ENCODE data around the gene IGIP. TPM values are rescaled to one million over a fixed set of nuclear protein-coding genes. Genes with fewer than 3 reads are reported as not detected.

IGIP gene
- total RNA-seq, 1 donor from 2014 or later: 2.4 TPM

GRCh38 chr5:140104100-140104499, 21.6 kb upstream of the IGIP start:
- Mint-ChIP-seq H3K27me3 (ENCODE audit: low read depth, unreplicated experiment) (peaks cover 46% of the 10 kb centered on the region), H3K4me3 (ENCODE audit: unreplicated experiment) (no peak overlapping the region), H3K4me1 (ENCODE audit: low read depth, unreplicated experiment) (peaks cover 9% of the 10 kb centered on the region), H3K9me3 (ENCODE audit: unreplicated experiment) (no peaks in the 10 kb centered on the region), H3K36me3 (ENCODE audit: low read depth, unreplicated experiment) (no peaks in the 10 kb centered on the region), H3K27ac (ENCODE audit: unreplicated experiment) (no peak overlapping the region)
- Histone ChIP-seq H3K79me2 (ENCODE audit: insufficient read depth, low read length) (peaks cover 8% of the 10 kb centered on the region), H3K4me1 (ENCODE audit: insufficient read depth, low read length) (peaks cover 17% of the 10 kb centered on the region), H4K20me1 (ENCODE audit: insufficient read depth, low read length) (peaks cover 10% of the 10 kb centered on the region), H3K9ac (ENCODE audit: low read length) (no peak overlapping the region), H2AFZ (ENCODE audit: low read depth, low read length) (no peak overlapping the region), H3K27ac (ENCODE audit: low read depth, low read length) (no peak overlapping the region), H3K4me3 (ENCODE audit: insufficient read depth, low read depth, low read length) (no peak overlapping the region), H3K27me3 (ENCODE audit: insufficient read depth, low read length) (peaks cover 40% of the 10 kb centered on the region), H3K9me3 (ENCODE audit: insufficient read depth, low read depth, low read length) (no peaks in the 10 kb centered on the region), H3K36me3 (ENCODE audit: insufficient read depth, low read length) (no peaks in the 10 kb centered on the region), H3K4me2 (ENCODE audit: low read length) (no peak overlapping the region)
- TF ChIP-seq EZH2 (IDR thresholded peaks at IDR 0.05; ENCODE audit: insufficient read depth, low read length) (no peak), CTCF (IDR thresholded peaks at IDR 0.05; ENCODE audit: insufficient read depth, low read depth, low read length) (no peak)
- DNase-seq (ENCODE audit: low read depth) (no peak), FAIRE-seq (no peak)

- Histone ChIP-seq H3K27ac (ENCODE audit: low read depth, low read length) (no peak overlapping the region), H3K9ac (ENCODE audit: low read length) (no peak overlapping the region), H3K27me3 (ENCODE audit: insufficient read depth, low read length) (peaks cover 52% of the 10 kb centered on the region), H3K9me3 (ENCODE audit: insufficient read depth, low read depth, low read length) (no peaks in the 10 kb centered on the region), H3K79me2 (ENCODE audit: insufficient read depth, low read length) (peaks cover 18% of the 10 kb centered on the region), H3K4me2 (ENCODE audit: low read length) (no peak overlapping the region), H4K20me1 (ENCODE audit: insufficient read depth, low read length) (peaks cover 30% of the 10 kb centered on the region), H3K4me1 (ENCODE audit: insufficient read depth, low read length) (peaks cover 19% of the 10 kb centered on the region), H2AFZ (ENCODE audit: low read depth, low read length) (no peak overlapping the region), H3K36me3 (ENCODE audit: insufficient read depth, low read length) (no peaks in the 10 kb centered on the region), H3K4me3 (ENCODE audit: insufficient read depth, low read depth, low read length) (no peak overlapping the region)
- Mint-ChIP-seq H3K4me3 (ENCODE audit: unreplicated experiment) (no peak overlapping the region), H3K9me3 (ENCODE audit: unreplicated experiment) (no peaks in the 10 kb centered on the region), H3K27me3 (ENCODE audit: low read depth, unreplicated experiment) (peaks cover 52% of the 10 kb centered on the region), H3K36me3 (ENCODE audit: low read depth, unreplicated experiment) (no peaks in the 10 kb centered on the region), H3K27ac (ENCODE audit: unreplicated experiment) (no peak overlapping the region), H3K4me1 (ENCODE audit: low read depth, unreplicated experiment) (peaks cover 15% of the 10 kb centered on the region)
- DNase-seq (ENCODE audit: low read depth) (no peak), FAIRE-seq (no peak)
- TF ChIP-seq CTCF (IDR thresholded peaks at IDR 0.05; ENCODE audit: insufficient read depth, low read depth, low read length) (no peak), EZH2 (IDR thresholded peaks at IDR 0.05; ENCODE audit: insufficient read depth, low read length) (no peak)
These were observed 19.6 kb upstream of the IGIP start for GRCh38 chr5:140106101-140106500.

GRCh38 chr5:140106805-140107311, 18.9 kb upstream of the IGIP start:
- peak overlapping the region; percentile 83 for H3K9ac ChIP-seq (ENCODE audit: low read length)
- peaks cover 15% of the 10 kb centered on the region for H3K4me1 Mint-ChIP-seq (ENCODE audit: low read depth, unreplicated experiment)
- H3K79me2 ChIP-seq (ENCODE audit: insufficient read depth, low read length): peaks cover 25% of the 10 kb centered on the region
- H3K4me3 ChIP-seq (ENCODE audit: insufficient read depth, low read depth, low read length): peak overlapping the region; percentile 61
- H3K27me3 Mint-ChIP-seq (ENCODE audit: low read depth, unreplicated experiment): peaks cover 56% of the 10 kb centered on the region
- DNase-seq (ENCODE audit: low read depth): no peak
- H3K36me3 ChIP-seq (ENCODE audit: insufficient read depth, low read length): no peaks in the 10 kb centered on the region
- peaks cover 58% of the 10 kb centered on the region for H3K27me3 ChIP-seq (ENCODE audit: insufficient read depth, low read length)
- peaks cover 37% of the 10 kb centered on the region for H4K20me1 ChIP-seq (ENCODE audit: insufficient read depth, low read length)
- H3K4me2 ChIP-seq (ENCODE audit: low read length): peak overlapping the region; percentile 91
- FAIRE-seq: no peak
- peak overlapping the region; percentile 90 for H2AFZ ChIP-seq (ENCODE audit: low read depth, low read length)
- no peaks in the 10 kb centered on the region for H3K9me3 Mint-ChIP-seq (ENCODE audit: unreplicated experiment)
- peak overlapping the region; percentile 96 for H3K27ac Mint-ChIP-seq (ENCODE audit: unreplicated experiment)
- TF ChIP-seq CTCF (IDR thresholded peaks at IDR 0.05; ENCODE audit: insufficient read depth, low read depth, low read length) (no peak), EZH2 (IDR thresholded peaks at IDR 0.05; ENCODE audit: insufficient read depth, low read length) (no peak)
- peak overlapping the region; percentile 95 for H3K4me3 Mint-ChIP-seq (ENCODE audit: unreplicated experiment)
- H3K27ac ChIP-seq (ENCODE audit: low read depth, low read length): peak overlapping the region; percentile 63
- no peaks in the 10 kb centered on the region for H3K9me3 ChIP-seq (ENCODE audit: insufficient read depth, low read depth, low read length)
- H3K4me1 ChIP-seq (ENCODE audit: insufficient read depth, low read length): peaks cover 19% of the 10 kb centered on the region
- H3K36me3 Mint-ChIP-seq (ENCODE audit: low read depth, unreplicated experiment): no peaks in the 10 kb centered on the region

Data from astrocyte (in vitro differentiated cells and primary cell).